Right atrium auricular region (tissue), 2 donors: ENCODE data around the gene GALK1. TPM values are rescaled to one million over a fixed set of nuclear protein-coding genes. Genes with fewer than 3 reads are reported as not detected.

Experiments
- DNase-seq: peaks from one replicate; pipeline ENCODE4 v3.0.0-alpha.2; 2019; ENCODE audit warnings: low spot score
- H3K27ac ChIP-seq, 2 donors: fragments of 200-600 bp; sonication (generic); 1 replicate in 1 of 2; 2 replicates in 1 of 2; pipeline ENCODE4 v1.5.1; 2016 to 2019
- H3K27me3 ChIP-seq, 2 donors: fragments of 200-600 bp; sonication (generic); one replicate each; pipeline versions ENCODE4 v1.5.1 to v1.6.0; 2017 to 2019
- H3K36me3 ChIP-seq: fragments of 200-600 bp; sonication (generic); one replicate; pipeline ENCODE4 v1.5.1; 2016
- H3K4me1 ChIP-seq, 2 donors: fragments of 200-600 bp; sonication (generic); one replicate each; pipeline versions ENCODE4 v1.5.1 to v1.6.0; 2017 to 2019
- H3K4me3 ChIP-seq, 2 donors: fragments of 200-600 bp; sonication (generic); 1 replicate in 1 of 2; 2 replicates in 1 of 2; pipeline ENCODE4 v1.5.1; 2017 to 2019; ENCODE audit warnings: mild to moderate bottlenecking in 1 of 2, moderate library complexity in 1 of 2
- H3K9me3 ChIP-seq, 2 donors: fragments of 200-600 bp; sonication (generic); one replicate each; pipeline ENCODE4 v1.5.1; 2019
- total RNA-seq, 2 donors: library from RNA; depleted of rRNA; stranded (reverse); fragments of >200 nt; gene quantifications; one replicate each; pipeline ENCODE4 v1.1.0, GENCODE V29; 2016
- TF ChIP-seq, protein P1 (sequence below), 2 donors: fragments of 200-600 bp; sonication (generic); IDR thresholded peaks; one replicate each; pipeline ENCODE4 v1.5.1; 2019; ENCODE audit warnings: antibody characterized with exemption in 2 of 2

Gene GALK1
- total RNA-seq, 2 donors from 2014 or later, result 19.6 to 21.0 TPM

DNA sequence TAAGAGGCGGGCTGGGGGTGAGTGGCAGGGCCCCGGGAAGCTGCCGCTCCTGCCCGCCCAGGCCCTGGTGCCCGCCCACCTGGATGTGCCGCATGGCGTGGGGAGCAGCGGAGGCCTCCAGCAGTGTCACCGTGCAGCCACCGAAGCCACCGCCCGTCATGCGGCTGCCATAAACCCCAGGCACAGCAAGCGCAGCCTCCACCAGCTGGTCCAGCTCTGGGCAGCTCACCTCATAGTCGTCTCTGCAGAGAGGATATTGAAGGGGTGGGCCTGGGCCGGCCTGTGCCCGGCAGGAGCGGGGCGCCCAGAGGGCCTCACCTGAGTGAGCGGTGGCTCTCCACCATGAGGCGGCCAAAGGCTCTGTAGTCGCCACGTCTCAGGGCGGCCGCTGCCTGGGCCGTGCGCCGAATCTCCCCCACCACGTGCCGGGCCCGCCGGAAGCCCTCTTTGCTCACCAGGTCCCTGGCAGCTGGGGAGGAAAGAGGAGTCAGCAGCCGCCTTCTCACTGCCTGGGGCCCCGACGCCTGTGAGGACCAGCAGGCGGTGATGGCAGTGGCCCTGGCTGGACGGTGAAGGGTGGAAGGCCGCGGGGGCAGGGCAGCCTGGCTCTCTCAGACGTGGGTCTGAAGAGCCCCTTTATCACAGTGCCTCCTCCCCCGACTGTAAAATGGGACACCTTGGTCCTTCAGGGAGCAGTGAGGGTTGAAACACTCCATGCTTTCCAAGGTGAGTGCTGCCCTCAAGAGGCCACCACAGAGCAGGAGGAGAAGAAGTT, 6.7 kb downstream of the GALK1 start:
- Histone ChIP-seq H3K9me3 (no peaks in the 10 kb centered on the region), H3K36me3 (no peaks in the 10 kb centered on the region), H3K27ac (no peak overlapping the region), H3K4me3 (no peak overlapping the region), H3K27me3 (no peaks in the 10 kb centered on the region), H3K4me1 (peaks cover 0 to 16% of the 10 kb centered on the region in 2 donors)
- DNase-seq, result no peak
- TF ChIP-seq, protein P1, sequence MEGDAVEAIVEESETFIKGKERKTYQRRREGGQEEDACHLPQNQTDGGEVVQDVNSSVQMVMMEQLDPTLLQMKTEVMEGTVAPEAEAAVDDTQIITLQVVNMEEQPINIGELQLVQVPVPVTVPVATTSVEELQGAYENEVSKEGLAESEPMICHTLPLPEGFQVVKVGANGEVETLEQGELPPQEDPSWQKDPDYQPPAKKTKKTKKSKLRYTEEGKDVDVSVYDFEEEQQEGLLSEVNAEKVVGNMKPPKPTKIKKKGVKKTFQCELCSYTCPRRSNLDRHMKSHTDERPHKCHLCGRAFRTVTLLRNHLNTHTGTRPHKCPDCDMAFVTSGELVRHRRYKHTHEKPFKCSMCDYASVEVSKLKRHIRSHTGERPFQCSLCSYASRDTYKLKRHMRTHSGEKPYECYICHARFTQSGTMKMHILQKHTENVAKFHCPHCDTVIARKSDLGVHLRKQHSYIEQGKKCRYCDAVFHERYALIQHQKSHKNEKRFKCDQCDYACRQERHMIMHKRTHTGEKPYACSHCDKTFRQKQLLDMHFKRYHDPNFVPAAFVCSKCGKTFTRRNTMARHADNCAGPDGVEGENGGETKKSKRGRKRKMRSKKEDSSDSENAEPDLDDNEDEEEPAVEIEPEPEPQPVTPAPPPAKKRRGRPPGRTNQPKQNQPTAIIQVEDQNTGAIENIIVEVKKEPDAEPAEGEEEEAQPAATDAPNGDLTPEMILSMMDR (IDR thresholded peaks at IDR 0.05), result no peak

GRCh38 chr17:75757086-75757681, 7.8 kb downstream of the GALK1 start:
- peaks cover 0 to 15% of the 10 kb centered on the region in 2 donors for H3K4me1 ChIP-seq
- H3K4me3 ChIP-seq, result no peak overlapping the region
- H3K27ac ChIP-seq, result no peak overlapping the region
- DNase-seq, result no peak
- H3K36me3 ChIP-seq, result no peaks in the 10 kb centered on the region
- H3K9me3 ChIP-seq, result no peaks in the 10 kb centered on the region
- TF ChIP-seq, protein P1 (IDR thresholded peaks at IDR 0.05), result no peak
- H3K27me3 ChIP-seq, result no peaks in the 10 kb centered on the region

DNA sequence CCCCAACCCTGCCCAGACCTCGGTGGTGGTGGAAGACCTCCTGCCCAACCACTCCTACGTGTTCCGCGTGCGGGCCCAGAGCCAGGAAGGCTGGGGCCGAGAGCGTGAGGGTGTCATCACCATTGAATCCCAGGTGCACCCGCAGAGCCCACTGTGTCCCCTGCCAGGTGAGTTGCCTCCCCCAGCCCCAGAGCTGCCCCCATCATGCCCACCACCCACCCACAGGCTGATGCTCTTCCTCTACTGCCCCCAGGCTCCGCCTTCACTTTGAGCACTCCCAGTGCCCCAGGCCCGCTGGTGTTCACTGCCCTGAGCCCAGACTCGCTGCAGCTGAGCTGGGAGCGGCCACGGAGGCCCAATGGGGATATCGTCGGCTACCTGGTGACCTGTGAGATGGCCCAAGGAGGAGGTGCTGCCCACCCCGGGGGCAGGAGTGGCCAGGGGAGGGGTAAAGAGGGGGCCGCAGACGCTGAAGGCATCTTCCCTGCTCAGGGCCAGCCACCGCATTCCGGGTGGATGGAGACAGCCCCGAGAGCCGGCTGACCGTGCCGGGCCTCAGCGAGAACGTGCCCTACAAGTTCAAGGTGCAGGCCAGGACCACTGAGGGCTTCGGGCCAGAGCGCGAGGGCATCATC, 8.4 kb downstream of the GALK1 start:
- Histone ChIP-seq H3K4me3 (no peak overlapping the region), H3K9me3 (no peaks in the 10 kb centered on the region), H3K4me1 (peaks cover 0 to 15% of the 10 kb centered on the region in 2 donors), H3K27me3 (no peaks in the 10 kb centered on the region), H3K36me3 (no peaks in the 10 kb centered on the region), H3K27ac (no peak overlapping the region)
- TF ChIP-seq, protein P1 (IDR thresholded peaks at IDR 0.05), result no peak
- DNase-seq, result no peak

GRCh38 chr17:75755990-75756389, 9.0 kb downstream of the GALK1 start:
- H3K36me3 ChIP-seq, result no peaks in the 10 kb centered on the region
- TF ChIP-seq, protein P1 (IDR thresholded peaks at IDR 0.05), result no peak
- H3K27me3 ChIP-seq, result no peaks in the 10 kb centered on the region

GRCh38 chr17:75755205-75755901, 9.6 kb downstream of the GALK1 start:
- peaks cover 0 to 15% of the 10 kb centered on the region in 2 donors for H3K4me1 ChIP-seq
- no peaks in the 10 kb centered on the region for H3K36me3 ChIP-seq
- DNase-seq, result no peak
- no peak overlapping the region for H3K27ac ChIP-seq
- no peaks in the 10 kb centered on the region for H3K27me3 ChIP-seq
- TF ChIP-seq, protein P1 (IDR thresholded peaks at IDR 0.05), result no peak
- no peaks in the 10 kb centered on the region for H3K9me3 ChIP-seq
- no peak overlapping the region for H3K4me3 ChIP-seq

More at GRCh38 chr17:75755990-75756389, 9.0 kb downstream of the GALK1 start:
- Histone ChIP-seq H3K4me1 (peaks cover 0 to 15% of the 10 kb centered on the region in 2 donors), H3K9me3 (no peaks in the 10 kb centered on the region), H3K27ac (no peak overlapping the region), H3K4me3 (no peak overlapping the region)
- no peak for DNase-seq
